ENCODE results near the gene TELO2.

Gene TELO2

DNA sequence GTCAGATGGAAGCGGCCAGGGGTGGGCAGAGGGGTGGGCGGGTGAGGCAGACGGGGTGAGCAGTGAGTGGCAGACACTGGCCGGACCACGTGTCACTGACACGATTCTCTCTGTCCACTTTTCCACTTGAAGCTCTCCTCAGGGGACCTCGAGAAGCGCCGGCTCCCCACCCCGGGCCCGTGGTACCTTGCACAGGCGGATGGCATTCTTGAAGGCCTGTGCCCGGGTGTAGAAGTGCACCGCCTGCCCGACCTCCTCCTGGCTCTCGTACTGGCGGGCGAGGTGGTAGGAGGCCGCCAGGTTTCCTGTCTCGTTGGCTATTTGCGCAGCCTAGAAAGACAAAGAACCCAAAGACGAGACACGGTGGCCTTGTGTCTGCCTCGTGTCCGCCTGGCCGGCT is 31.2 kb downstream of the TELO2 start:
- DNase-seq = no peak

DNA sequence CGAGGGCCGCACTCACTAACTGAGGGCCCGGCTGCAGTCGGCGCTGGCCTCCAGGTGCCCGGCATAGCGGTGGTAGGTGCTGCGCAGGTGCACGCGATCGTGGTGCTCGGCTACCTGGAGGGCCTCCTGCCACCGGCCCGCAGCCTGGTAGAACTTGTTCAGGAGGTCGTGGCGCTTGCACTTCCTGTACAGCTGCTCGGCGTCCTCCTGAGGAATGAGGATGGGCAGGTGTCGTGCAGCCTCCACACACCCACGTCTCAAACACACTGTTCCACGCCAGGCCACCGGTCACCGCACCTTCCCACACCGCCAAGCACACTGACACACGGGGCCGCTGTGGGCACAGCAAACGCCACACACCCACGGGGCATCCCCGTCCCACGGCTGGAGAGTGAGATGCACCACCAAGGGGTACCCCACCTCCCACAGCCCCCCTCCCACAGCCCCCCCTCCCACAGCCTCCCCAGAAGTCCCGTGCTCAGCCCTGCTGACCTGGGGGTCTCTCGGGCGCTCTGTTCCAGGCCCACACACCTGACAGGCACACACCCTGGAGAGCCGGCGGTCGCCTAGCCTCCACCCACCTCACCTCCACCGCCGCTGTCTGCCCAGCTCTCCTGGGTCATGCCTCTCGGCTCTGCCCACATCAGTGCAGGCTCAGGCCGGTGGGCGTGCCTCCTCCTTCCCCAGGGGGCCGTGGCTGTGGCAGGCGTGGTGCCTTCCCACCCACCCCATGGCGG is 32.9 kb downstream of the TELO2 start:
- DNase-seq = no peak

DNA sequence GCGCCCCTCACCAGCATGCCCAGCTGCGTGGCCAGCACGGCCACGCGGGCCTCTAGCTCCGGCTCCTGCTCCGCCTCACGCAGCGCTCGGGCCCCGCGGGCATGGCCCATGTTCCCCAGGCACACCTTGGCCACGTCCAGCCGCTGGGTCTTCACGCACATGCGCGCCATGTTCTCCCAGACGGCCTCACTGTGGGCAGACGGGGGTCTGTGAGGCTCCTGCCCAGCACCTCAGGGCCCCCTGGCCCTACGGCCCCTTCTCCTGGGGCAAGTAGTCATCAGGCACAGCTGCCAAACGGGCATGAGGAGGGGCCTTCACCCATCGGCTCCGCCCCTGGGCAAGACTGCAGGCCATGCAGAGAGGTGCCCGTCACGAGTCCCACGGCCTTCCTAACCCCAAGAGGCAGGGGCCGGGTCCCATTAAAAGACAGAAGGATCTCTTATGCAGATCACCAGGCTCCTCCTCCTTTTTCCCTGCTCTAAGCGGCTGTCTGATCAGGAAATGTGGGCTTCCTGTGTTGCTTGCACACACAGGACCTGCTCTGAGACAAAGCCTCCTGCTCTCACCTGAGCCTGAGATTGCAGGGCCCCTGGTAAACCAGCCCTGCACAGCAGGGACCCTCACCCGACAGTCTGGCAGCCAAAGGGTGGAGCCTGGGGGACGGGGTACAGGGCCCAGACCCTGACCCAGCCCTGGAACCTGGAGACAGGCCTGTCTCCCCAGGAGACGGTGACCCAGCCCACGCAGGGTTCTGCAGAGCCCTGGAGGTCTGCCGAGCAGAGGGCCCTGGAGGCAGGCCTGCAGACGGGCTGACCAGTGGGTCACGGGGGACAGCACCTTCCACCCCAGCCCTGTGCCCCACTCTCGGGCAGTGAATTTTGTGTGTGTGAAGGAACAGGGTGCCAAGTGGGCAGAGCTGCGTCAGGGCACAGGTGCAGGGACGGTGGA is 33.7 kb downstream of the TELO2 start:
- DNase-seq = no peak

DNA sequence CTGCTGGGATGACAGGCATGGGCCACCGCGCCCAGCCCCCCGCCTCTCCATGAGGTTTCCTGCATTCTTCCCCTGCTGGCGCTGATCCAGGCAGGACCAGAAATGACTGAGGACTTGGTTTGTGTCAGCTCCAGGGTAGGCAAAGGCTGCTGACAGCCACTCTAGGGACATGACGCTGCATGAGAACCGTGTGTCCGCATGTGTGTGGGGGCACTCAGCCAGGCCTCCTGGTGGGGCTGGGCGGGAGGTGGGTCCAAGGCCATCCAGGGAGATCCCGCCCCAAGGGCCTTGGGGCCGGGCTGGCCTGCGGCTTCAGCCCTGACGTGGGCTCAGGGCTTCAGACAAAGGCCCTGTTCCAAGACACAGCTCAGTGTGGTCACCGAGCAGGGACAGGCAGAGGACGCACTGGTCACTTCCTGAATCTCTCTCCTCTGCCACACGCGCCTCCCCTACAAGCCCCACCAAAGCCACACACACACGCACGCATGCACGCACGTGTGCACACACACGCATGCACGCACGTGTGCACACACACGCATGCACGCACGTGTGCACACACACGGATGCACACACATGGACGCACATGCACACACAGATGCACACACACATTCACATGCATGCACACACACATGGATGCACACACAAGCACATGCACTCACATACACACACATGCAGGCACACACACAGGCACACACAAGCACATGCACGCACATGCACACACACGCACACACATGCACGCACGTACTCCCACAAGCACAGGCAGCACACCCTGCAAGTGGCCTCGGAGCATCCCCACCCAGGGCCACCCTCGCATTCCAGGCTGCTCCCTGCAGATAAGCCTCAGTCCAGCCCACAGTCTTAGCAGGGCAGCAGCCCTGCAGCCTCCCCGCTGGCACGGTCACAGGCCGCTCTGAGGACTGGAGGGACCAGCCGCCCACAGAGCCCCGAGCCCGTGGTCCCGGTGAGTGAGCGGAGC is 35.0 kb downstream of the TELO2 start:
- DNase-seq = peak; percentile 75

DNA sequence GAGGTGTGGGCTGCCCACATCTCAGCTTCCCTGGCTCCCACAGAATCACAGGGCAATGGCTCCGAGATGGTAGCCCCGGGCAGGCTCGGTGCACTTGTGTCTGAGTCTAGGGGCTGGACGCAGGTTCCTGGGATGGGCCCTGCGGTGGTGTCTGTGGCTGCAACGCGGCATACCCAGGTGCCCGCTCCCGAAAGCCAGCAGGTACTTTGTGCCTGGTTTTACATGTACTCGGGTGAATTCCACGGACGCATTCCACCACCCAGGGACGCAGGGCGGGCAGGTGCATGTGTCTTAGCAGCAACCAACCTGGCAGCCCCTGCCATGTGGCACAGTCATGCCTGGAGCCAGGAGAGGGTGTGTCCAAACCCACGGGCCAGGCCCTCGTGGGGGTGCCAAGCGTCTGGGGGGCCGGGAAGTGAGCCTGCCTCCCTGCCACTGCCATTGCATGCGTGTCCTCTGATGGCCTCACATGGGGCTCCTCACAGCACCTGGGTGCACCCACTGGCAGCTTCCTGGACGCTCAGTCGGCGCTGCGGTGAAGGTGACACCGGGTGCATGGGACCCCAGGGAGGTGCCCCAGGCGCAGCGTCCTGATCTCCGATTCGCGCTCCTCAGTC is 35.9 kb downstream of the TELO2 start:
- DNase-seq = no peak

DNA sequence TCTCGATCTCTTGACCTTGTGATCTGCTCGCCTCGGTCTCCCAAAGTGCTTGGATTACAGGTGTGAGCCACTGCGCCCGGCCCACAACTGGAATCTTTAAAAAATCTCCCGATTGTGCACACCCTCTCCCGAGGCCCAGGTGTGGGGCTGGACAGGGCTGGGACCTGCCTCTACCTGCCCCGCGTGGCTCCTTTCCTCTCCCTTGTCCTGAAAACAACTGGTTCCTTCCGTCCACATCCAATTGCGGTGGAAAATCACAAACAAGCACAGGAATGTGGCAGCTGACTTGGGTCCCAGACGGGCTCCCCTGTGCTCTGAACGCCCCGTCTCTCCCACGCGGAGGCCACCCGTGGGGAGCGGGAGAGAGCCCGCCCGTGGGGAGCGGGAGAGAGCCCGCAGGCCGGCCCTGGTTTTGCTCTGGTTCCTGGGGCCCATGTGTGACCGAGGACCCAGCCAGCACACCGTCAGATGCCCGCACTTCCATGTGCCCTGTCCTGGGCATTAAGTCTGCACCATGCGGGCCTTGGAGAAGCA is 37.3 kb downstream of the TELO2 start:
- DNase-seq = no peak

DNA sequence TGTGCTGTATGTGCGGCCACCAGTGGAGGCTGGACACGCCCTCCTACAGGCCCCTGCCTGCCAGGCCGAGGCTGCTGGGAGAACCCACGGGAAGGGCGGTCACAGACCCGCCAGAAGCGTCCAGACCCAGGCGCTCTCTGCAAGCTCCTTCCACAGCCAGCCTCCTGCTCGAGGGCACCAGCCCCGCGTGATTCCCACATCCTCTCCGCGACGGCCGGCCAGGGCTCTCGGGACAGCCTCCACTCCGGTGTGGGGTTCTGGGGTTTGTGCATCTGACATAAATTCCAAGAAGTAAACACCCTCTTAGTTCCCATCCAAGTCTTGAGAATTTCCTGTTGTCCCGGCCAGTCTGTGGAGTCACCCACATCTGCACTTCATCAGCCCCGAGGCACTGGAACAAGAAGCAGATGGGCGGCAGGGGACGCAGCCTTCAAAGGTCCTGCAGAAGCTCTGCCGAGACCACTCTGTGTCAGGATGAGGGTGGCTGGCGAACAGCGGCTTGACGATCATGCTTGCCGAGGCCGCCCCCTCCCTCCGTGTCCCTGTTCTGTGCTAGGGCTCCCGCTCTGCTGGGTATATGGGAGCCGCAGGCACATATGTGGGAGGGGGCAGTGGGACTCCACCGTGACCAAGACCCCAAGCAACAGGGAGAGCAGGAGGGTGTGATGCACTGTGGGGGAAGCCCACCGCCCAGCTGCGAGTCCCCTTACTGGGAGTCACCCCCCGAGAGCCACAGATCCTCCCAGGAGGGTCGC is 37.9 kb downstream of the TELO2 start:
- DNase-seq = no peak

DNA sequence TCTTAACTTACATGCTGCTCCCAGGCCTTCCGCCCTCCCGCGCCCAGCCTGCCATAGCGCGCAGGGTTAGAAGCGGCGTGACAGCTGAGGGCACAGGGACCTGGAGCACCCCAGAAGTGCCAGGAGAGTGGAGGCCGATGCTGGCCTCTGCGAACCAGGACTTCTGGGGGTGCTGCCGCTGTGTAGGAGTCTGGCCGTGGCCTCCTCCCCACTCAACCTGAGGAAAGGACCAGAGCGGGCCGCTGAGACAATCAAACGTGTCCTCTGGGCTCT is 38.4 kb downstream of the TELO2 start:
- no peak for DNase-seq

DNA sequence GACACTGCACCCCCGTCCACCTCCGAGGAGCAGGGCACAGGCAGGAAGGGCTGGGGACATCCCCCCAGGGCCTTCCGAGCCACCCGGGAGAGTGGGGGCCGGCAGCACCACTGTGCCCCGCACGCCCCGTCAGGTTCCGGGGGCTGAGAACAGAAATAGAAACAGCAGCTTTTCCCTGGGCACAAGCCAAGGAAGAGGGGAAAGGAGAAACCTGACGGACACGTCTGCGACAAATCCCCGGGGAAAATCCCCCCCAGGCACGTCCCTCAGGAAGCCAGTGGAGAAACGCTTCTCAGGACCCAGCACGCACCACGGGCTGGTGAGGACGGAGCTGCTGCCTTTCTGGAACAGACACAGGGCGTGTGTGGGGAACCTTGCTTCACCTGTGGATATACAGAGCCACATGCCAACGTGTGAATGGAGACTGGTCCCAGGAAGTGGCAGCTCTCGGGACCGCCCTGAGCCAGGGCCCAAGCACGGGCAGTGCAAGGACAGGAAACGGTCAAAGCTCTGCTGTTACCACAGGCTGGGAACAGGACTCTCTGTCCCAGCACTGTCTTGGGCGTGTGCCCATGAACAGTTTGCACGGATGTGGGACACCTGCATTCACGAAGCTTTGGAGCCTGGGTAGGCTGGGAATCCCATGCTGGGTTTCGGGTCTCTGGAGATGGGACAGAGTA is 39.1 kb downstream of the TELO2 start:
- no peak for DNase-seq

DNA sequence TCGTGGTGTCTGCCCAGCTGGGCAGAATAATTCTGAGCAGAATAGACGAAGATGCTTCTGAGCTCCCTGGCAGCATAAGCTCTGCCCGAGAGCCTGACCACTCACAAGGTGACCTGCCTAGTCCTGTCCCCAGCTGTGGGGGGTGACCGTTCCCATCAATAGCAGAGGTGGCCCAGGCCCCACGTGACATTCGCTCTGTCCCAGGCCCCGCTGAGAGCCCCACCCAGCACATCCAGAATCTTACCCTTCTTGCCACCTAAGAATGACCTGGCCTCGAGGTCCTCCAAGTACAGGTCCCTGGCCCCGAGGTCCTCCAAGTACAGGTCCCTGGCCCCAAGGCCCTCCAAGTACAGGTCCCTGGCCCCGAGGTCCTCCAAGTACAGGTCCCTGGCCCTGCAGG is 39.6 kb downstream of the TELO2 start:
- no peak for DNase-seq

DNA sequence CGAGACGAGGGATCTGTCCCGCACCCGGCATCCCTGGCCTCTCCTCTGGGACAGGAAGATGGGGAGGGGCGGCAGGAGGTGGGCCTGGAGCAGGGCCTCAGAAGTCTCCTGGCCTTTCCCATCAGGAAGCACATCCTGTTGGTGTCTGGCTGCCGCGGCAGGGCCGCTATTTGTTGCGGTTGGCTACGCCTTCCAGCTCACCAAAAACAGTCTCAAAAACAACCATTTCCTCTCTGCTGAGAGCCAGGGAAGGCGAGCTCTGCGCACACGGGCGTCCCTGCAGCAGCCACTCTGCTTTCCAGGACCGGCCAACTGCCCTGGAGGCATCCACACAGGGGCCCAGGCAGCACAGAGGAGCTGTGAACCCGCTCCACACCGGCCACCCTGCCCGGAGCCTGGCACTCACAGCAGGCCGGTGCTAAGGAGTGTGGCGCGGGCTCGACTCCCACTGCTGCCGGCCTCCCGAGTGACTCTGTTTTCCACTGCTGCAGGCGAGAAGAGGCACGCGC is 40.3 kb downstream of the TELO2 start, which contains the start of gene TMEM204:
TSS of gene TMEM204 (plus strand) at position 224 of the 509 bp plus-strand sequence. CDS start 610 bp downstream, outside the sequence.
- DNase-seq = no peak

DNA sequence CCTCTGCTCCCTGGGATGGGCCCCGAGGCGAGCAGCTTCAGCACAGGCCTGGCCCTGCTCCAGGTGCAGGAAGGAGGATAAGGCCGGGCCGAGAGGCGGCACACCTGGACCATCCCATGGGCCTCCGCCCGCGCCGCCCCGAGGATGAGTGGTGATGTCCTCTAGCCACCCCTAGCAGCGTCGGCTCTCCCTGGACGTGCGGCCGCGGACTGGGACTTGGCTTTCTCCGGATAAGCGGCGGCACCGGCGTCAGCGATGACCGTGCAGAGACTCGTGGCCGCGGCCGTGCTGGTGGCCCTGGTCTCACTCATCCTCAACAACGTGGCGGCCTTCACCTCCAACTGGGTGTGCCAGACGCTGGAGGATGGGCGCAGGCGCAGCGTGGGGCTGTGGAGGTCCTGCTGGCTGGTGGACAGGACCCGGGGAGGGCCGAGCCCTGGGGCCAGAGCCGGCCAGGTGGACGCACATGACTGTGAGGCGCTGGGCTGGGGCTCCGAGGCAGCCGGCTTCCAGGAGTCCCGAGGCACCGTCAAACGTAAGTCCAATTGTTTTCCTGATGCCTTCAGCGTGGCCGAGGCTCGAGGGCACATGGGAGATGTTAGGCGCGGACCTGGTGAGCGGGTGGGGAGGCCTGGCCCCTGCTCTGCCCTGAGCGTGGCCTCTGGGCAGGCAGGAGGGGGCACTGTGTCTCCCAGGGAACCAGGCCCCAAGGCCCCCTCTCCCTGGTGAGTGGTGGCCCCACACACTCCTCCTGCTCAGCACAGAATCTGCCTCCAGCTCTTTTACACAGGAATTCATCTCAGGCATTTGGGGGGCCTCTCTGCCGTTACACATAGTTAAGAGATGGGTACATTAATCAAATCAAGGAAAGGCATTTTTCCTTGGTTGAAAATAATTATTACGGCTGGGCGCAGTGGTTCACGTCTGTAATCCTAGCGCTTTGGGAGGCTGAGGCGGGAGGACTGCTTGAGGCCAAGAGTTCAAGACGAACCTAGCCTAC is 41.2 kb downstream of the TELO2 start:
- no peak for DNase-seq

DNA sequence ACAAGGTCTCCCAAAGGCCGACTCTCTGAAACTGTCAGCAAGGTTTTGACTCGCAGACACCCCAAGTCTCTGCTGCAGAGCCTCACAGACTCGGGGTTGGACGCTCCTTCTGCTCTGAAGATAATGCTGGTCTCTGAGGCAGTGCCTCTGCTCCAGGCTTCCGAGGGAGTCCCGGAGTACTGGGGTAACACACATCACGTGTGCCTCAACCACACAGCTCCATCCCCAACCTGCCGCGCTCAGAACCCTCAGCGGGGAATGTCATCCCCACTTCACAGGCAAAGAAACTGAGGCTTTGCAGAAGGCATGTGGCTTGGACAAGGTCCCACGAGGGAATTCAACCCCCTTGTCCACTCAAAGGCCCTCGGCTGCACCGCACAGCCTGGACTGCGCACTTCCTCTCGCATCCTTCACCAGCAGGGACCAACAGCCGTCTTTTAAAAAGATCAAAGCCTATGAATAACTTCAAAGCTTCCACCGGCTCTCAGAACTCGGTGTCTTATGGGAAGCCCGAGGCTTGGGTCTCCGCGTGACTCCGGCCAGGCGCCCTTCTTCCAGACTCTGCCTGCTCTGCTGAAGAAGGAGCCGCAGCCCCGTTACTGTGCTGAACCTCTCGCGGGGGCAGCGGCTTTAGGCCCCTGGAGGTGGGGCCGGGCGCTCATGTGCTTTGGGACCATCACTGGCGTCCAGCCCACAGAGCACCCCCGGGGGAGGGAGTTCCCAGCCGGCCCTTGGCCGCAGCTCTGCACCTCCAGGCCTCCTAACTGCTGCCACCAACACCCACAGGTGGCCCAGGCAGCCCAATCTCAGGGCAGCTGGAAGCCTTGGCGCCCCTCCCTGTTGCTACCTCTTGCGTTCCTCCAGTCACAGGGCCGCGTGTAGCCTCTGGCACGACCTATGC is 42.5 kb downstream of the TELO2 start:
- no peak for DNase-seq

DNA sequence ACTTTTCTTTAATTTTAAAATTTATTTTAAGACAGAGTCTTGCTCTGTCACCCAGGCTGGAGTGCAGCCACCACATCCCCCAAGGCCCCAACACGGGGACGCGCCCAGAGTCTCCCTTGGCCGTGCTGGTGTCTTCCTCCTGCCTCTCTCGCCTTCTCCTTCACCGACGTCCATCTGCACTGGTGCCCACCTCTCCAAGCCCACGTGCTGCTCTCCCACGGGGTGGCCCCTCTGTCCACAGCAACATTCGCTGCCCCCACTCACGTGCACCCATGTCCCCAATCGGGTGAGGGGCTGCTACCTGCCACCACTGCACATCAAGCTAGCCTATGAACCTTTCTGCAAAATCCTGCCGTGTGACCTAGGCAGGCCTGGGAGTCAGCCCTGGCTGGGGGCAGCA is 43.4 kb downstream of the TELO2 start:
- DNase-seq = no peak

DNA sequence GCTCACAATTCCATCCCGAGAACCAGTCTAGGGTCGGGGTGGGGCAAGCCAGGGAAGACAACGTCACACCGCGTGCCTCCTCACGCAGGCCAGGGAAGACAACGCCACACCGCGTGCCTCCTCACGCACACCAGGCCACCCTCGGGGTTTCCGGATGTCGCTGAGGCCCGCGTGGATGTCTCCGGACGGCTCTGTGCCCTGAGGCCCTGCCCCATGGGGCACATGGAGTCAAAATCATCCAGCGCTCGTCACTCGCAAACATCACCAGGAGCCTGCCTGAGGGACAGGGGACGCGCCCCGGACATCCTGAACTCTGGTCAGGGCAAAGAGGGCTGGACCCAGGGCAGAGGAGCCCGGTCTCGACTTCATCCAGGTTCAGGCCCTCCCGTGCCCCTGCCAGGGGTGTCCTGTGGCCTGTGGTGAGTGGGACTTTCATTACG is 44.0 kb downstream of the TELO2 start:
- no peak for DNase-seq

DNA sequence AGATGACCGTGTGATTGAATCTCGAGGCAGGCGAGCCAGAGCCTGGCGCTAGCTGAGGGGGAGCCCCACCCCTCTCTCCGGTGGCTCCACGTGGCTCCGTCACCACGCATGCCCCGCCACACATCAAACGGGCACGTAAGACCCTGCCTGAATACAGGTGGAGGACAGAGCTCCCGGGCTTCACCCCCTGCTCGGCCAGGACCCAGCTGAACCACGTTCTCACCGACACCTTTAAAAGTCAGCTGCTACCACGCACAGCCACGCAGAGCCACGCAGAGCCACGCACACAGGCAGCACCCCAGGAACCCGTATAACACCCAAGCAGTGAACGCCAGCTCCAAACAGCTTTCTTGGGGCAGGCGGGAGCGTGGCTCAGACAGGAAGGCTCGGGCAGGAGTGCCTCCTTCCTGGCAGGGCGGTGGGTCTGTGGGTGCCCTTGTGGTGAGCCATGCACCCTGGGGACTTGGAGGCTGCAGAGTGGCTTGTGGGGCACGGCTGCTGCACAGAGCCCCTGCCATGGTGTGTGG is 44.7 kb downstream of the TELO2 start:
- no peak for DNase-seq

DNA sequence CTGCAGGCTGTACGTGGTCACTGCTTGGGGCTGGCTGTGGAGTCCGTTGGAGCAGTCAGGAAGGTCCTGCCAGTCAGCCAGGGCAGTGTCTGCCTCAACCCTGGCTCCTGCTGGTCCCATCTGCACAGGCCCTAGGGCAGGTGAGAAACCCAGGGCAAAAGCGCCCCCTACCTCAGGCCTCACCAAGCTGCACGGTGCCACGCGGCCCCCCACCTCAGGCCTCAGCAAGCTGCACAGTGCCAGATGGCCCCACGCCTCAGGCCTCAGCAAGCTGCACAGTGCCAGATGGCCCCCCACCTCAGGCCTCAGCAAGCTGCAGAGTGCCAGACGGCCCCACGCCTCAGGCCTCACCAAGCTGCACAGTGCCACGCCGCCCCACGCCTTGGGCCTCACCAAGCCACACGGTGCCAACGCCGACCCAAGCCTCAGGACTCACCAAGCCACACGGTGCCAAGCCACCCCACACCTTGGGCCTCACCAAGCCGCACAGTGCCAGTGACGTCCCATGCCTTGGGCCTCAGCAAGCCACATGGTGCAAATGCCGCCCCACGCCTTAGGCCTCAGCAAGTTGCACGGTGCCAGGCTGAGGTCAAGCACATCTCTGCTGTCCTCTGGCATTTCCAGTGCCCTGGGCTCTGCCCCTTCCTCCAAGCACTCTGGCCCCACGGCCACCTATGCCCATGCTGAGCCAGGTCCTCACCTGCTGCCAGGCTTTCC is 45.8 kb downstream of the TELO2 start:
- peak; percentile 41 for DNase-seq
